Measurements from ENCODE around the gene BRSK2.

GRCh38 chr11:1493650-1494244 lies 104.0 kb downstream of the BRSK2 start:
- TF ChIP-seq CTCF (IDR thresholded peaks at IDR 0.05) (no peak), POLR2AphosphoS5 (IDR thresholded peaks at IDR 0.05) (no peak), POLR2A (IDR thresholded peaks at IDR 0.05) (no peak), EP300 (IDR thresholded peaks at IDR 0.05) (no peak)

Data from gastroesophageal sphincter (tissue), 3 donors.